ENCODE measurements around the gene NOSIP.
"Not testable (repeated sequence)": the region's sequence is repeated elsewhere in the genome, so short reads cannot be mapped to it uniquely, and the experiment has no call there.

NOSIP gene, protein sequence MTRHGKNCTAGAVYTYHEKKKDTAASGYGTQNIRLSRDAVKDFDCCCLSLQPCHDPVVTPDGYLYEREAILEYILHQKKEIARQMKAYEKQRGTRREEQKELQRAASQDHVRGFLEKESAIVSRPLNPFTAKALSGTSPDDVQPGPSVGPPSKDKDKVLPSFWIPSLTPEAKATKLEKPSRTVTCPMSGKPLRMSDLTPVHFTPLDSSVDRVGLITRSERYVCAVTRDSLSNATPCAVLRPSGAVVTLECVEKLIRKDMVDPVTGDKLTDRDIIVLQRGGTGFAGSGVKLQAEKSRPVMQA

DNA sequence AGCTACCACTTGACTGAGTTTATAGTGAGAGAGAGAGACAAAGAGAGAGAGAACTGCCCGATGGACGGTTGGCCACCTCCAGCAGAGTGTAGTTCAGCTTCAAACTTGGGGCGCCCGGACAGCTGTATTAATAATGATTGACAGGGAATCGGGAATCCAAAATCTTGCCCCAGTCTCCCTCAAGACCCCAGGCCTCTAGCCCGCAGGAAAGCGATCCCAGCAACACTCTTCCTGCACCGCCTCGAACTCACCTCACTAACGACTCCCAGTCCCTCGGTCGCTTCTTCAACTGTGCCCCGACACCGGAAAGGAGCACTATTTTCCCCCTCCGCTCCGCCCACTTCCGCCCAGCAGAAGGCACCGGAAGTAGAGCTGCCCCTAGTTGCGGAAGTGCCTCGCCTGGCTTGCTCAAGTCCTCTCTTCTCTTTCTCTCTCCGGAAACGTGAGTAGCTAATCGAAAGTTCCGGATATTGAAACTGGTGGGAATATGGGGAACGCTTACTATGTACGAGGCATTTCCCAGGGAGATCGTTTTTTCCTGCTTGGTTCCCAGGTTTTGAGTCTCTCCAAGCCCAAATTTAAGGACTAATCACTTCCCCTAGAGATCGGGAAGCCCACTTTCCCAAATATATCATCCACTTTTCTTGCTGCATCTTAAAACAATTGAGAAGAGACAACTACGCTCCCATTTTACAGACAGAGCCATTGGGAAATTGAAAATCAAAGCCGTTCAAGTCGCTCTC is at the start of gene NOSIP:
TSS of gene NOSIP (minus strand) at position 293 of the 743 bp plus-strand sequence. CDS start 19,865 bp downstream, outside the sequence.
- DNase-seq = peak; percentile 97

DNA sequence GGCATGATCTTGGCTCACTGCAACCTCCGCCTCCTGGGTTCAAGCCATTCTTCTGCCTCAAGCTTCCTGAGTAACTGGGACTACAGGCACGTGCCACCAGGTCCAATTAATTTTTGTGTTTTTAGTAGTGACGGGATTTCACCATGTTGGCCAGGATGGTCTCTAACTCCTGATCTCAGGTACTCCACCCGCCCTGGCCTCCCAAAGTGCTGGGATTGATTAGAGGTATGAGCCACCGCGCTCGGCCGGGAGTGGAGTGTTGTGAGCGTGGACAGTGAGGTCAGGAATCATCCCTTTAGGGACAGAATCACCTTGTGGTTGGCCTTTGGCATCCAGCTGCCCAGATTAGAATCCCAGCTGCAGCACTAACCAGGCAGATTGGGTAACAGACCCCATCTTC is 49.3 kb upstream of the NOSIP start:
- no peak for DNase-seq

DNA sequence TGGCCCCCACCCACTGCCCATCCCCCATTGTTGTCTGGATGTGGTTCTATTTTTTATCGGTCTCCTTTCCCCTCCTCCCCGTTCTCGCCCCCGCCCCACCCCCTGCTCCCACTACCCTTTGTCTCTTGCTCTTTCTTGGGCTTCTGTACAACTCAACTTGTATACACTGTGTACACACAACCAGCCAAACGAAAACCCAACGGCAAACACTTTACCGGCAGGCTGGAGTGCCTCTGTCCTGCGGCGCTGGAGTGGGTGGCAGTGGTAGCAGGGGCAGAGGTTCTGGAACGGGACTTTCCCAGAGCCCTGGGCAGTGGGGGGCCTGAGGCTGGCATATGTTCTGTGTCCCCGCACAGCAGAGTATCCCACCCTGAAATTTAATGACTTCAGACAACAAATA is 45.9 kb upstream of the NOSIP start:
- DNase-seq = no peak

DNA sequence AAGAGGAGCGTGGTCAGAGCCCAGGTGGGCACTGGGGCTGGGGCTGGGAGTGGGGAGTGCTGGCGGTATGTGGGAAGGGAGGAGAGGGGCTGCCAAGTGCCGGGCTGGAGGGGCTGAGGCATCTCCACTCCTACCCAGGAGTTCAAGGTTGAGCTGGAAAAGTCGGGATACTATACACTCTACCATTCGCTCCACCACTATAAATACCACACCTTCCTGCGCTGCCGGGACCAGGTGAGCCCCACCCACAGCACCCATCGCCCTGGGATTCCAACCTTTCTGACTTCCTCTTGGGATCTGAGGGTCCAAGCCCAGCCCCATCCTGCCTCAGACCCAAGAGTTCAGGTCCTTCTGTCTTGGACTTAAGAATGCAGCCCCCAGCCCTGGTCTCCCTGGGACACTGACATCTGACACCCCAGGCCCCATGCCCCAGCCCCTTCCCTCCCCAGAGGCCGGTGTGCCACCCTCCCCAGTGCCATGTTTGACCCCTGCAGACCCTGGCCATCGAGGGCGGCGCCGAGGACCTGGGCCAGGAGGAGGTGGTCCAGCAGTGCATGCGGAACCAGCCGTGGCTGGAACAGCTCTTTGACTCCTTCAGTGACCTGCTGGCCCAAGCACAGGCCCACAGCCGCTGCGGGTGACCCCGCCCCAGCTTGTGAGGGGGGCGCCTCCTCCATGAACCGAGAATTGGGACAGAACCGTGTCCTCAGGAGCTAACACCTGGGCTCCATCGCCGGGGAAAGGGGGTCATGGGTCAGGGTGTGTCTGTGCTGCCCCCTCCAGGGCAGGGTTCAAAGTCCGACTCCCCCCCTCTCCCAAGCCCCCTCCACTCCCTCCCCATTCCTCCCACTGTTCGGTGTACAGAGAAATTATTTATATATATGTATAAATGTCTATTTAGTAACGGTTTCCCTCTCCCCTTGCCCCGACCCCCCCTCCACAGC is 44.9 kb upstream of the NOSIP start:
- no peak for DNase-seq

DNA sequence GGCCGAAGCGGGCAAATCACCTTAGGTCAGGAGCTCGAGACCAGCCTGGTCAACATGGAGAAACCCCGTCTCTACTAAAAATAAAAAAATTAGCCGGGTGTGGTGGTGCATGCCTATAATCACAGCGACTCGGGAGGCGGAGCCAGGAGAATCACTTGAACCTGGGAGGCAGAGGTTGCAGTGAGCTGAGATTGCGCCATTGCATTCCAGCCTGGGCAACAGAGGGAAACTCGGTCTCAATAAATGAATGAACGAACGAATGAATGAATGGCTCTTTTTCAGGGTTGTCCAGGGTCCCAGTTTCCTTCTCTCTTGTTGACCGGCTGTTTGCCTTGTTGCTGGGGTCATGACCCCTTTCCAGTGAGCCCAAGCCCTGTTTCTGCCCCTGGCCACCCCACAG is 37.5 kb upstream of the NOSIP start:
- not testable (repeated sequence) for DNase-seq

DNA sequence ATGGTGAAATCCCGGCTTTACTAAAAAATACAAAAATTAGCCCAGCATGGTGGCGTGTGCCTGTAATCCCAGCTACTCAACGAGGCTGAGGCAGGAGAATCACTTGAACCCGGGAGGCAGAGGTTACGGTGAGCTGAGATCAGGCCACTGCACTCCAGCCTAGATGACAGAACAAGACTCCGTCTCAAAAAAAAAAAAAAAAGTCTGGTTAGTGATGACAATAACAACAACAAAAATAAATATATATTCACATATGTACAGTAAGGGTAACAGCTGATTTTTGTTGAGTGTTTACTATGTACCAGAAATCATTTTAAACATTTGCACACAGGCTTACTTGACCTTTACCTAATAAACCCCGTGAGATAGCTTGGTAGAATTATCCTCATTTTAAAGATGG is 36.6 kb upstream of the NOSIP start:
- no peak for DNase-seq

DNA sequence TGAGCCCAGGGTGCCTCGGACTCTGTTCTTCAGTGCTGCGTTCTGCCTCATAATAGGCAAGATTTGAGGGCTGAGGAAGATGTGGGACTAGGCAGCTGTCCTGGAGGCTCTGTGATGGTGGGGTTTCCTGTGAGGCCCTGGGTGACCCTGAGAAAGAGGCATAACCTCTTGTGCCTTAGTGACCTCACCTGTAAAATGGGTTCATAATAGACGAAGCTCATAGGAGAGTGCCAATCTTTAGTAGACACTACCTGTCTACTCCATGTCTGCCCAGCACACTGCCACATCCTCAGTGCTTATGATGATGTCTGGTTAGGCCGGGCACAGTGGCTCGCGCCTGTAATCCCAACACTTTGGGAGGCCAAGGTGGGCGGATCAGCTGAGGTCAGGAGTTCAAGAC is 36.2 kb upstream of the NOSIP start:
- DNase-seq = no peak

DNA sequence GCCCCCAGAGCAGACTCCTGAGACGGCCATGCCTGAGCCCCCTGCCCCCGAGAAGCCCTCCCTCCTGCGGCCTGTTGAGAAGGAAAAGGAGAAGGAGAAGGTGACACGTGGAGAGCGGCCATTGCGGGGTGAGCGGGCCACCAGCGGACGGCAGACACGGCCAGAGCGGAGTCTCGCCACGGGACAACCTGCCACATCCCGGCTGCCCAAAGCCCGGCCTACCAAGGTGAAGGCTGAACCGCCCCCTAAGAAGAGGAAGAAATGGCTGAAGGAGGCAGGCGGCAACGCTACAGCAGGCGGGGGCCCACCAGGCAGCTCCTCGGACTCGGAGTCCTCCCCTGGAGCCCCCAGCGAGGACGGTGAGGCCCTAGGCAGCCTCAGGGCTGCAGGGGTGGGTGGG is 35.5 kb upstream of the NOSIP start:
- DNase-seq = no peak

DNA sequence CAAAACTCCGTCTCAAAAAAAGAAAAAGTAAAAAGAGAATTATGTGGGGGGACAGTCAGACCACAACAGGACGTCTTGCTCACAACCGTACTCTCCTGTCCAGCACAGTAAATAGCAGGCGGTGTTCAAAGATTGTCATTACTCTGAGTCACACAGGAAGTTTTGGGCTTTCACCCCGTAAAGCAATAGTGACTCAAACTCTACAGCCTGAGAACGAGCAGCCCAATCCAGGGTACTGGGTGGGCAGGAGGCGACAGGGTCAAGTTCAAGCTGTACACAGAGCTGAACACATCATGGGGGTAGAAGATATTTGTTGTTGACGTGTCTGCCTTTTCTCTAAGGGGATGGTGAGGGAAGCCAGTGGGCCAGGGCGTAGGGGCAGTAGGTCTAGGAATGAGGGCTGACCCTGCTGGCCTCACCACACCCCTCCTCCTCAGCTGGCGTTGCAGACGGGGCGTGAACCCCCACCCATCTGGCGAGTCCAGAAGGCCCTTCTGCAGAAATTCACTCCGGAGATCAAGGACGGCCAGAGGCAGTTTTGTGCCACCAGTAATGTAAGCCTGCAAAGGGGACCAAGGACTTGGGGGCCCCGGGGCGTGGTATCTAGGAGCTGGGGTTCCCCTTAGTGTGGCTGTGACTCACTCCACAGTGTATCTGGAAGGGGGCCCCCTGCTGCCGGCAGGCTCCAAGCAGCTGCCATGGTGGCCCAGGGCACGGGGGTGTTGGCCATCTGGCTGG is 33.9 kb upstream of the NOSIP start:
- peak; percentile 25 for DNase-seq

DNA sequence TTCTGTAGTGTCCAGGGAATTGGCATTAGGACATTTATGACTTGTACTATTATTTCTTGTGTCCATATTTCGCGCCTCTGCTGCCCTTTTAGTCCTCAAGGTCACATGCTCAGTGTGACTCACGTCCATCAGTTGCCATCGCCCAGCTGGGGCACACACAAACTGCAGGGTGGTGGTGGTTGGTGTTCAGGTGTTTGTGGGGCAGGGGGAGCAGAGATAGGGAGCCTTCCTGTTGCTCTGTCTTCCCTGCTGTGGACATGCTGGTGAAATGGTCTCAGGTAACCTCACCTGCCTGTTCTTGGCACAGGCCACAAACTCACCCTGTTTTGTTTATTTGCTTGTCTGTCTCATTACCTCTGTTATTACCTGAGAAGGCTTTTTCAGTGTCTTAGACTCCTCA is 33.0 kb upstream of the NOSIP start:
- DNase-seq = no peak

DNA sequence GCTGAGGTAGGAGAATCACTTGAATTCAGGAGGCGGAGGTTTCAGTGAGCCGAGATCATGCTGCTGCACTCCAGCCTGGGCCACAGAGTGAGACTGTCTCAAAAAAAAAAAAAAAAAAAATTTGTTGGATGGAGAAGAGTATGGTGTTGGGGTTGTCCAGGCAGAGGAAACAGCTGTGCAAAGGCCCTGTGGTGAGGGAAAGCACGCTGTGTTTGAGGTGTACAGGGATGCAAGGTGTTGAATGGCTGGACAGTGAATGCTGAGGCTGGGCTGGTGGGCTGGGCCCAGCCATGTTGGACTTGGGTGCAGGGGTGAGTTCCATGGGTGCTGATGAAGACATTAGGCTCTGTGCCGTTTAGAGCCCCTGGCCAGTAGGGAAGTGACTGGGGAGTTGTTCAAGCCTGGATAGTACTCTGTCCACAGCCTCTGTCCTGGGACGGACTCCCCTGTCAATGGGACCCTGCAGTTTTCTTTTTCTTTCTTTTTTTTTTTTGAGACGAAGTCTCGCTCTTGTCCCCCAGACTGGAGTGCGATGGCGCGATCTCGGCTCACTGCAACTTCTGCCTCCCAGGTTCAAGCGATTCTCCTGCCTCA is 29.2 kb upstream of the NOSIP start:
- DNase-seq = no peak

DNA sequence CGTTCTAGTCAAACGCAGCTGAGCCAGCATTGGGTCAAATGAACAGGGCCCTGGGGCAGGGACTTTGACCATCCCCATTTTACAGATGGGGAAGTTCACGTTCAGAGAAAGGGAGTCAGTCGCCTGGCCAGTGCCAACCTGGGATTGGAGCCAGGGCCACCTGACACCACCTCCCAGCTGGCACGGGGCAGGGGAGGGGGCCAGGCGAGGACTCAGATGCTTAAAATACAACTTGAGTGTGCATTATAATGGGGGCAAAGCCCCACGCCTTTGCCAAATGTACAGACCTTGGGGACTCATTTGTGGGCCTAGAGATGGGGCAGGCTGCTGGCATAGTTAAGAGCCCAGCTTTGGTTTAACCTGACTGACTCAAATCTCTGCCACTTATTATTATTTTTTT is 25.2 kb upstream of the NOSIP start:
- no peak for DNase-seq

DNA sequence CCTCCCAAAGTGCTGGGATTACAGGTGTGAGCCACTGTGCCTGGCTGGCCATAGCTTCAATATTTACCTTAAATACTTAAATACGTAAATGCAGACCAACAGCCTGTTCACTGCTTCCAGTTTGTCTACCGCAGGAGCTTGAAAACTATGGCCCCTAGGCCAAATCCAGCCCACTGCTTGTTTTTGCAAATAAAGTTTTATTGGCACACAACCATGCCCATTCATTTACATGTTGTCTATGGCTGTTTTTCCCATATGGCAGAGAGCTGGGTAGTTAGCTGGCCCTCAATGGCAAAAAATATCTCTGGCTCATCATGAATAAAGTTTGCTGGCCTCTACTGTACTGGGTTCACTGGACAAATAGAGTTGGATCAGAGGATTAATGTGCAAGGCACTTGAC is 22.4 kb upstream of the NOSIP start:
- DNase-seq = no peak

DNA sequence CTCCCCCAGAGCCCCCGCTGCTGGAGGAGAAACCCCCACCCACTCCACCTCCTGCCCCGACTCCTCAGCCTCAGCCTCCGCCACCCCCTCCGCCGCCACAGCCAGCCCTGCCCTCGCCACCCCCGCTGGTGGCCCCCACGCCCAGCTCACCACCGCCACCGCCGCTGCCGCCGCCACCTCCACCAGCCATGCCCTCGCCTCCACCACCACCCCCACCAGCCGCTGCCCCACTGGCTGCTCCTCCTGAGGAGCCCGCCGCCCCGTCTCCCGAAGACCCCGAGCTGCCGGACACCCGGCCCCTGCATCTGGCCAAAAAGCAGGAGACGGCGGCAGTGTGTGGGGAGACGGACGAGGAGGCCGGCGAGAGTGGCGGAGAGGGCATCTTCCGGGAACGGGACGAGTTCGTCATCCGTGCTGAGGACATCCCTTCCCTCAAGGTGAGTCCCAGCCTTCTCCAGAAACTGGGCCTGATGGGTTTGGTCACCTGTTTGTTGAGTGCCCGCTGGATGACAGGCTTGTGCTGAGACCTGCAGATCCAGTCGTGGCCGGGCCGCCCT is 21.2 kb upstream of the NOSIP start:
- no peak for DNase-seq

DNA sequence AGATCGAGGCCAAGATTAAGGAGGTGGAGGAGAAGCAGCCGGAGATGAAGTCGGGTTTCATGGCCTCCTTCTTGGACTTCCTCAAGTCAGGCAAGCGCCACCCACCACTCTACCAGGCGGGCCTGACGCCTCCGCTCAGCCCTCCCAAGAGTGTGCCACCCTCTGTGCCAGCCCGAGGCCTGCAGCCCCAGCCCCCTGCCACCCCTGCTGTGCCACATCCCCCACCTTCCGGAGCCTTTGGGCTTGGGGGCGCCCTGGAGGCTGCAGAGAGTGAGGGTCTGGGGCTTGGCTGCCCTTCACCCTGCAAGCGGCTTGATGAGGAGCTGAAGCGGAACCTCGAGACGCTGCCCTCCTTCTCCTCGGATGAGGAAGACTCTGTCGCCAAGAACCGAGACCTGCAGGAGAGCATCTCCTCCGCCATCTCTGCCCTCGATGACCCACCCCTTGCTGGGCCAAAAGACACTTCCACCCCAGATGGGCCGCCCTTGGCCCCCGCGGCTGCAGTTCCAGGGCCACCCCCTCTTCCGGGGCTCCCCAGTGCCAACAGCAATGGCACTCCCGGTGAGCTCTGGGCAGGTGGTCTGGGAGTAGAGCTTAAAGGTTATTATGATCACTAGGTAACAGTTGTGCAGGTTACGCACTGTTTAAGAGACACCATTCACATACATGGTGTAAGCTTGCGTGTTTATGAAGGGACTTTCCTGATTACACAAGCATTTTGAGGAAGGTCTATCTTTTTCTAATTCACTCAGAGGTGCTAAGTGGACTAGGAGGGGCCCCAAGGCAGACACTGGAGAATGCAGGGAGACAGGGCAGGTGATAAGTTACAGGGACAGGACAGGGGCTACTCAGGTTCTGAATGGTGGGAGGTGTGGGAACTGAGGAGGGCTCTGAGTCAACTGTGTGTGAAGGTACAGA is 19.3 kb upstream of the NOSIP start:
- DNase-seq = no peak

DNA sequence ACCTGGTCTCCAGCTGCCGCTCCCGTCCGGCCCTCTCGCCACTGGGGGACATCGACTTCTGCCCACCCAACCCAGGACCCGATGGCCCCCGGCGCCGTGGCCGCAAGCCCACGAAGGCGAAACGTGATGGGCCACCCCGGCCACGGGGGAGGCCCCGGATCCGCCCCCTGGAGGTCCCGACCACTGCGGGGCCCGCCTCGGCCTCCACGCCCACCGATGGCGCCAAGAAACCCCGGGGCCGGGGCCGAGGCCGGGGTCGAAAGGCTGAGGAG is 17.3 kb upstream of the NOSIP start:
- no peak for DNase-seq

DNA sequence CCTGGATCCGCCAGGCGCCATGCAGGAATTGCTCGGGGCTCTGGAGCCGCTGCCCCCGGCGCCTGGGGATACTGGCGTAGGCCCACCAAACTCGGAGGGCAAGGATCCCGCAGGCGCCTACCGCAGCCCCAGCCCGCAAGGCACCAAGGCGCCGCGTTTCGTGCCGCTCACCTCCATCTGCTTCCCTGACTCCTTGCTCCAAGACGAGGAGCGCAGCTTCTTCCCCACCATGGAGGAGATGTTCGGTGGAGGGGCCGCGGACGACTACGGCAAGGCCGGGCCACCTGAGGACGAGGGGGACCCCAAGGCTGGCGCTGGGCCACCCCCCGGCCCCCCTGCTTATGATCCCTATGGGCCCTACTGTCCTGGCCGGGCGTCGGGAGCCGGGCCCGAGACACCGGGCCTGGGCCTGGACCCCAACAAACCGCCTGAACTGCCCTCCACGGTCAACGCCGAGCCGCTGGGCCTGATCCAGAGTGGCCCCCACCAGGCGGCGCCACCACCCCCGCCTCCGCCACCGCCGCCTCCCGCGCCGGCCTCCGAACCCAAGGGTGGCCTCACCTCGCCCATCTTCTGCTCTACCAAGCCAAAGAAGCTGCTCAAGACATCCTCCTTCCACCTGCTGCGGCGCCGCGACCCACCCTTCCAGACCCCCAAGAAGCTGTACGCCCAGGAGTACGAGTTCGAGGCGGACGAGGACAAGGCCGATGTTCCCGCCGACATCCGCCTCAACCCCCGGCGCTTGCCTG is 16.8 kb upstream of the NOSIP start:
- no peak for DNase-seq

DNA sequence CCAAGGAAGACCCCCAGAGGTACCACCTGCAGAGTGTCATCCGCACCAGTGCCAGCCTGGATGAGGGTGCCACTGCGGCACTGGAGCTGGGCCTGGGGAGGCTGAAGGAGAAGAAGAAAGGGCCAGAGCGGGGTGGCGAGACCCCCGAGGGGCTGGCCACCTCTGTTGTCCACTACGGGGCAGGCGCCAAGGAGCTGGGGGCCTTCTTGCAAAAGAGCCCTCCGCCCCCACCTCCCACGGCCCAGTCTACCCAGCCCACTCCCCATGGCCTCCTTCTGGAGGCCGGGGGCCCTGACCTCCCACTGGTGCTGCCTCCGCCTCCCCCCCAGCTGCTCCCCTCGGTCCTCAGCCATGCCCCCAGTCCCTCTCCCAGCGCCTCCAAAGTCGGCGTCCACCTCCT is 16.1 kb upstream of the NOSIP start:
- no peak for DNase-seq

DNA sequence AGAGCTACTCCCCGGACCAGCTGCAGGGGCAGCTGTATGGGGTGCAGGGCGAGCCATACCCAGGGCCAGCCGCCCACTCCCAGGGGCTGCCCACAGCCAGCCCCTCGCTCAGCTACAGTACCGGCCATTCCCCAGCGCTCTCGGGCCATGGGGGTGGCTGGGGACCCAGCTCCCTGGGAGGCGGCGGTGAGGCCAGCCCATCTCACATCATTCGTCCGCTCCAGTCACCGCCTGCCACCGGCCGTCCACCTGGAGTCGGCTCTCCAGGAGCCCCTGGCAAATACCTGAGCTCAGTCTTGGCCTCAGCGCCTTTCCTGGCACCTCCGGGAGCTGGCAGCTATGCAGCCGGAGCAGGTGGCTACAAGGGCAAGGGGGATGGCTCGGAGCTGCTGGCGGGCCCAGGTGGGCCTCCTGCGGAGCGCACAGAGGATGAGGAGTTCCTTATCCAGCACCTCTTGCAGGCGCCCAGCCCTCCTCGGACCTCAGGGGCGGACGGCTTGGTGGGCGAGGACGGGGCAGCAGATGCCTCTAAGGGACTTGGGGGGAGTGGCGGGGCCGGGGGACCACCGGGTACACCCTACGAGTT is 15.6 kb upstream of the NOSIP start:
- no peak for DNase-seq
